GM18870 (cell line): ENCODE data around the gene KY.

Experiments
- ATAC-seq: cut with Tn5 transposase; IDR thresholded peaks from one replicate; pipeline ENCODE4 v1.9.1; 2021; ENCODE audit warnings: moderate library complexity; ENCODE audit not compliant: unreplicated experiment

Gene KY

DNA sequence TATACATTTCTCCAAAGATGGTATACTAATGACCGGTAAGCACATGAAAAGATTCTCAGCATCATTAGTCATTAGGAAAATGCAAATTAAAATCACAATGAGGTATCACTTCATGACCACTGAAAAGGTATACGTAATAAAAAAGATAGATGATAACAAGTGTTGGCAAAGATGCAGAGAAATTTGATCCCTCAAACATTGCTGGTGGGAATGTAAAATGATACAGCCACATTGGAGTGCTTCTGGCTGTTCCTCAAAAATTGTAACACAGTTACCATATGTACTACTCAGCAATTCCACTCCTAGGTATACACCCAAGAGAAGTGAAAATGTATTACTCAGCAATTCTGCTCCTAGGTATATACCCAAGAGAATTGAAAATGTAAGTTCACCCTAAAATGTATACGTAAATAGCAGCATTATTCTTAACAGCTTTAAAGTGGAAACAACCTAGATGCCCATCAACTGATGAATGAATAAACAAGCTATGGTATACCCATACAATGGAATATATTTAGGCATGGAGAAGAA, 25.0 kb upstream of the KY start:
- ATAC-seq = no peak

DNA sequence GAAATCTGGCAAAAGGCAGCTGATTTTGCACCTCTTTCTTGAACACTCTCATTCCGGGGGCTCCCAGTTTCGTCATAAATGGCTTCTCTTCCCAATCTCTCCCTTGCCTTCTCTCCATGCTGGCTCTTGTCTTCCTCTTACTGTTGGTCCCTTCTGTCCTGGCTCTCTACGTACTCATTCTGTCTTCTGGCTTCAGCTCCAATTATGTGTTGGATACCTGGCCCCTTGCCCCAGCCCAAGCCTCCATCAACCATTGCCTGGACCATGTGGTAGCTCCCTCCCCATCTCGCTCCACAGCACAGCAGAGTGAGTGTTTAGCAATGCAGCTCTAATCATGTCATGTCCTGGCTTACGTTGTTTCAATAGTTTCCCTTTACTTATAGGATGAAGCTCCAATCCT, 21.7 kb upstream of the KY start:
- ATAC-seq = no peak

DNA sequence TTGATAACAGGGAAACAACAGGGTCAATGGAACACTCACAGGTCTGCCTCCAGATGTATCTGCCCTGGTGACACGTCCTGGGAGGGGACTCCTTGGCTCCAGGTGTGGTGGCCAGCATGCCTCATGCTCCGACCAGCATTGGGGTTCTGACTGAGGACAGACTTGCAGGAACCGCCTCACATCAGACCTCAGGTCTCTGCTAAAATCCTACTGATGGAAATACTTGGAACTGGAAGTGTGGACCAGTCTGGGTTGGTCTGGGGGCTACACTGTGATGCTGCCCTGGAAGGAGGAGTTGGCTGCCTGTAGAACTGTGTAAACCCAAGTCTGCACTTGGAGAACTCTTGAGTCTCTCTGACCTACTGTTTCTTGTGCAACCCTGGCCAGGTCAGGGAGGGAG, 17.1 kb upstream of the KY start:
- ATAC-seq = no peak

DNA sequence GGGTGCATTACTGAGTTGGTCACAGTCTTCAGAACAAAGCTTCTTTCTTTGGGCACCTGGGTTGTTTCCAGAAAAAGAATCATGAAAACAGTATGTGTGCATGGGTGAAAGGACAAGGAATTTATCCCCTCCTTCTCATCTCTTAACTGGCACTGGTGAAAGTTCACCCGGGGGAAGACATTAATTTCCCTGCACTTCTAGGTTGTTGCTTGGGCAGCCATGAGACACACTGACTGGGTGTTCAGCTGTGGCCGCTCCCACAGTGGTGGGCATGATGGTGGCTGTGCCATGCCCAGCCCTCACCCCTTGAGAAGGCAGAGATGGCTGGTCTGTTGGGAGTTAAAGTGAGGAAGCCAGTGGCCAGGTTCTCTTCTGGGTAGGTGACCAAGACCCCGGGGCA, 16.6 kb upstream of the KY start:
- no peak for ATAC-seq

DNA sequence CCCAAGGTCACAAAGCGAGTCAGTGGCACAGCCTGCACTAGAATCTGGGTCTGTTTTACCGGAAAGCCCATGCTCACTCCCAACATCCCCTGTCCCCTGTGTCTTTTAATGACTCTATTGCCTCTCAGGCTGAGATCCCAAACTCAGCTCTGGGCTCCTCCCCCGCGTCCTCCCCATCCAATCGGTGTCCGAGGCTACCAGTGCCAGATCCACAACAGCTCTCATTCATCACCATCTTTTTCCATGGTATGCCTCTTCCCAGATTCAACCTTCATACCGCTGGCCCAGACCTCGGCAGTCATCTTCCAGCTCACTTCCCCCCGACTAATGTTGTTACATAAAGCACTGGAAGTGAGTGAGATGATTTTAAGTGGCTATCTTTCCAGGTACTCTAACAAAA, 16.1 kb upstream of the KY start:
- ATAC-seq = no peak

DNA sequence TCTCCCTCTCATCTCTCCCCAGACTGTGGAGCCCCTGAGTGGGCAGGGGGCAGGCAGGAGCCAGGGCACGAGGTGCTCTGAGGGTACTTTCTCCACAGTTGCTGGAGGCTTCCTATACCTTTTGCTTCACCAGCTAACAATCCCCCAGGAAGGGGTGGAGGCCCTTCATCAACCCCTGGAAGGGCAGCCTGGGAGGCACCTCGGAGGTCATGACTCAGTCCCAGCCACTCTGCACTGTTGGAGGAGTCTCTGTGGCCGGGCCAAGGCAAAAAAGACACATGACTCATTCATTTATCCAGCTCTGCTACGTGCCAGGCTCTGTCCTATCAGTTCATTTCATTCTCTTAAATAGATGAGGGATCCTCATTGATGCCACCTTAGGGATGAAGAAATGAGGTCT, 15.6 kb upstream of the KY start:
- no peak for ATAC-seq

DNA sequence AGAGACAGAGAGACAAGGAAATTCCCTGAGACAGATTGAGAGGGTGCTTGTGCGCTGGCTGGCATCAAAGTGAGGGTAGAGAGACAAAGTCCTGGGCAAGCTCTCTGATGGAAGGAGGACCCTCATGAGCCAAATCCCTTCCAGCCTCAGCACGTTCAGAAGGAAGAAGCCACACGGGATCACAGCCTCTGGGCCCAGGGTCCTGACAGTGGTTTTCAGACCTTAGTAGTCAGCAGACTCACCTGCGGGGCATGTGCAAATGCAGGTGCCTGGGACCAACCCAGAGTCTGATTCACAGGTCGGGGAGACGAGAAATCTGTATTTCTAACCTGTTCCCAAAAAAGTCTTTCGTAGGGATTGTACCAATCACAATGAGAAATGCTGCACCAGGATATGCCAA, 15.2 kb upstream of the KY start:
- ATAC-seq = no peak

DNA sequence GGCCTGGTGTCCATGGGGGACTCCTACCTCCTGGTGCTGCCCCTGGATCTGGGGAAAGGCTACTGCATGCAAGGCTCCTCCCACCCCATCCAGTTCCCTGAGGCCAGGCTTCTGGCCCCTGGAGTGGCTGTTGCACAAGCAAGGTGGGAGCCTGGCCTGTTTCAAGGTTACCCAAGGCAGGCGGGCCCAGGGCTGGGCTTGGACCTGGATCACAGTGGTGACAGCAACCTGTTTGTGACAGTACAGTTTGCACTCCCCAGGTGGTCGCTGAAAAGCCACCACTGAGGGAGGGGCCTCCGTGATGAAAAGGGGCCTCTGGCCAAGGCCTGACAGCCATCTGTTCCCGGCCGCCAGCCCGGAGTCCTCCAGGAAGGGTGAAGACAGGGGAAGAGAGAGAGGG, 14.4 kb upstream of the KY start:
- no peak for ATAC-seq

DNA sequence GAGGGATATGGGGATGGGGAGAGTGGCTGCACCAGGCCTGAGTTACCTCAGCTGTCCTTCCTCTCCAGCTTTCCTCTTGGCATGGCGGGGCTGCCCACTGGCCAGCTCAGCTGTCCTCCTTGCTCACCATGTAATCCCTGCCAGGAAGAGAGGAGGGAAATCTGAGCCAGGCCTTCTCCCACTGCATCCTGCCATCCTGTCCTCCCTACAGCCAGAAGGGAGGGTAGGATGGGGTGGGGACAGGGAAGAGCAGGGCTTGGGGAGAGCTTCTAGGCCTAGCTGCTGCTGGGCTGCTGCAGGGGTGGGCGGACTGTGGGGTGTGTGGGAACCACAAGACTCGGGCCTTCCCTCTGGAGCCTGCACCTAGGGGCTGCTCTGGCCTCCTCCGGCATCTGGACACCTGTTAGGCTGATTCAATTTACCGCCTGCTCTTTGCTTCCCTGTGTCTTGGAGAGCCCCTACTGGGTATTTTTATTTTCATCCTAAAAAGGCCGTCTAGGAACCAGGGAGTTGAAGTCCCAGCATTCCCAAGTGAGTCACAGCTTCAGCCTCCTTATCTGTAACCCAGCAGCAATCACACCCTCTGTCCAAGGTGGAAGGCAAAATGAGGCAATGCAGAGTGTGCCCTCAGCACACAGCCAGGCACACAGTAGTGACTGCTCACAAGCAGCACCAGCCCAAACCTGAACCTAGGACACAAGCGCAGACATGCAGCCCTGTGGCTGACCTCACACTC, 13.1 kb upstream of the KY start:
- no peak for ATAC-seq

DNA sequence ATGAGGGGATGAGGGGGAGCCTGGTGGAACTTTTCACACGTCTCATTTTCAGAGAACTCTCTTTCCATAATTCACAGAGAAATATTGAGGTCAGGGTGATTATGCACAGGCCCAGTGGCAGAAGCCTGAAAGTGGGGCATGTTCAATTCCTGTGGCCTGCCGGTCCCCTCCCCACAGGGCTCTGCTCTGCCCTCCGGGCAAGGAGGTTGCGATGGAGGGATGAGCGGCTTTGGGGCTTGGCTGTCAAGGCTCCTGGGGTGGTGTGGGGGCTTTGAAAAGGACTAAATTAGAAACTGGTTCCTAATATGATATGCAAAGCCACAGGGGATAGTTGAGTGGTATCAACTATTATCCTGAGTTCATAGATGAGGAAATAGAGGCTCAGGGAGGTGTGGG, 9.2 kb upstream of the KY start:
- no peak for ATAC-seq

DNA sequence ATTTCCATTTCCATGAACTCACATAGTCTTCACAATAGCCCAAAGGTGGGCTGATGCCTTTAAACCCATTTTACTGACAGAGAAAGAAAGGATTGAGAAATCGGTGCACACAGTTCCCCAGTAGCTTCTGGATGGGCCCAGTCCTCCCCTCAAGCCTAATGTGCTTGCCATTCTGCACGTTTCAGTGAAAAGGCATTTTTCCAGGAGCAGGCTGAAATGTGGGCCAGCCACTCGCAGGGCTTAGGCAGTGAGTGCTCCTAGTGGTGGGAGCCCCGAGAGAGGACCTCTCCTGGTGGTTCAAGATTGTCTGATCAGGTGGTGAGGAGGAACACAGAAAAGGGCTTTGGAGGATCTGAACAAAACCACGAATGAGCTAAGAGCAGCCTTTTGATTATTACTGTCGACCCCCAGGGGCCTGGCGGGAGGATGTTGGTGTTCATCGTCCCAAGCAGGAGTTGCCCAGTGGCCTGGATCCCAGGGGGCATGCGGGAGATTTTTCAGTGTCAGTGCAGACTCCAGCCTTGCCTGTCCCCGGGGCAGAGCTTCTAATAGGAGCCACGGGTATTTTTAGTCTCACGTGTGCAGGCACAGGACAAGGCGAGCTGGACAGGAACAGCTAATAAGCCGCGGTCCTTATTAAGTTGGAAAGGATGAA, 8.7 kb upstream of the KY start:
- no peak for ATAC-seq

DNA sequence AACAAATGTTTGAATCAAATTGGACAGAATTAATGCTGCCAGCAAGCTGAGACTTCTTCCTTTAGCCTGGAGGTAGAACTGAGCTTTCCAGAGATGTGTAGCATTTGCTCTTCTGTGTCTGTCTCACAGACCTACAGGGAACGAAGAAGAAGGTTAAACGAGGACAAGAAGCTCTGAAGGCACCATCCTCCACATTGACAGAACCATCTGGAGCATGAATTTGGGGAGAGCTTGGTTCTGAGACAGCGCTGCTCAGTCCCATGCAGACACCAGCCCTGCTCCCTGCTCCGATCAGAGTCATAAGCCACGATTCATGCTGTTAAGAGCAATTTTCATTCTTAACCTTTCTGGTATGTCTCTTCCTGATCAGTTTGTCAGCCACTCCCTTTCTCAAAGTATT, 7.7 kb upstream of the KY start:
- ATAC-seq = no peak

DNA sequence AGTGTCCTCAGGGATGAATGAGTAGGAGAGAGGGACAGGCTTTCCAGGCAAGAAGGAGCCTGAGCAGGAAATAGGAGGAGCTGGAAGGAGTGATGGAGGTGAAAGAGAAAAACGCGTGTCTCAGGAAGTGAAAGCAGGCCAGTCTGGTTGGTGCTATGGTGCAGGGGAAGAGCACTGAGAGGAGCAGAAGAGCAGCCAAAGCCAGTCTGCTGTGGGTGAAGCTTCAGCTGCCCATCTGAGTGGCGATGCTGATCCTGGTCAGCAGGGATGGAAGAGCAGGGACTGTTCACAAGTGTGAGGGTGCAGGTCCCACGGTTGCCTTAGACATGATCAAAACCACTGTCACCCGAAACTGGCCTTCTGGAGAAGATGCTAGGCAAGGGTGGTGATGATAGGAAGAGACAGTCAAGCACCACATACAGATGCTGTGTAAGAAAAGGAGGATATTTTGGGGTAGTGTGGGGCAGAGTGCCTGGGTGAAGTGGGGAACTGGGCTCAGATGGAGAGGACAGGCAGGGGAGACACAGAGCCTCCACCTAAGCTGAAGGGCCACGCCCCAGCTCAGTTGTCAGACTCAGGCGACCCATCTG, 5.5 kb upstream of the KY start:
- no peak for ATAC-seq

DNA sequence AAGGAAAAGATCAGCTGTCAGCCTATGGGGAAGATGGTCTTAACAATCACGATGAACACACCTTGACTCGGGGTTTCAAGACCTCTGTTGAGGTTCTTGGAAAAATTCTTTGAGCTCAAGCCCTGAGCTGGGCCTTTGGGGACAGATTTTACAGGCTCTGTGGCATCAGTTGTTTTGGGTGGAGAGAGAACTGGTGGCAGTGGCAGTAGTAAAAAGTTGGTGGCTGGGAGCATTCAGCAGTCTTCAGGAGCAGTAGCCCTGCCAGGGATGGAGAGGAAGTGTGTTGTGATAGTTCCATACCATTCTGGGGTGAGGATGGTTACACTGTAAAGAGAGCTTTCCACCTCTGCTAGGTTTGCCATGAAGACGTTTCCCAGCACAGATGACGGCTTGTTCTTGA, 4.9 kb upstream of the KY start:
- no peak for ATAC-seq

DNA sequence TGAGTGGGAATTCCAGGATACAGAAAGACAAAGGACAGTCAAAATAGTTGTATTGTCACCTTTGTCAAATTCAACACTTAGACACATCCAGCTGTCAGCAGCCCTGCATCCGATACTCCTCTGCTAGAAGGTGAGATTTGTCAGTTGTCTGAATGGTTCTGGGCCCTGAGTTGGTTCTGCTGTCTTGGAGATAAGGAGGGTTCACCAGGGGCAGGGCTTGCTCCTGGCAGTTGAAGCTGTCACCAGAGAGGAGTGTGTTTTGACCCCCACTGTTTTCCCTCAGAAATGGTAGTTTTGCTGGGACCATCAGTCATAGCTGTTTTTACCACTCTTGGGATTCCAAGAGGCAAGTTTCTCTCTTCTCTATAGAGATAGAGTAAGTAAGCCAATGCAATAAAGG, 3.2 kb upstream of the KY start:
- ATAC-seq = no peak

DNA sequence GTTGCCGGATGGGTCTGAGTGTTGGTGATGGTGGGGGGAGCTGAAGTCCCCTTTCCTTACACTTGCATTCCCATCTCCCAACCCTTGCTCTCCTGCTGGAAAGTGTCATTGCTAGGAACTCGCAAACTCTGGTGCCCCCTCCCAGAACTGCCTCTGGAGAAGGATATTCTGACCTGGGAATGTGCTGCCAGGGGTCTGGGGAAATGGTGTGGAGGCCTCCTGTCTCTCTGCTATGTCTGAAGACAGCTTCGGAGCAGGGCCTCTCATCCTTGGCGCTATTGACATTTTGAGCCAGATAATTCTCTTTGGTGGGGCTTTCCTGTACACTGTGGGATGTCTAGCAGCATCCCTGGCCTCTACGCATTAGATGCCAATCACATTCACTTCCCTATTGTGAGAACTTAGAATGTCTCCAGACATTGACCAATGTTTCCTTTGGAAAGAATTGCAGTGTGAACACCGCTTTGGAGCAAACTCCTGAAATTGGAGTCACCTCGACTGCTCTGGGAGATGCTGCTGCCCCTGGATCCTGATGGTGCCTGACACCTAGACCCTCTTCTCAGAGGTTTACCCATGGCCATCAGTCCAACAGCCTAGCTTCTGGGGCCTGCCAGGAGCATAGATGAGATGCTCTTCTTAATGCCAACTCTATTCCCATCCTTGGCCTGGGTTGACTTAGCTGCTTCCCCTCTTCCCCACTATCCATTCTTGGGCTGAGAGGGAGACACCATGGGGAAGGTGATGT, 2.2 kb upstream of the KY start:
- ATAC-seq = no peak

DNA sequence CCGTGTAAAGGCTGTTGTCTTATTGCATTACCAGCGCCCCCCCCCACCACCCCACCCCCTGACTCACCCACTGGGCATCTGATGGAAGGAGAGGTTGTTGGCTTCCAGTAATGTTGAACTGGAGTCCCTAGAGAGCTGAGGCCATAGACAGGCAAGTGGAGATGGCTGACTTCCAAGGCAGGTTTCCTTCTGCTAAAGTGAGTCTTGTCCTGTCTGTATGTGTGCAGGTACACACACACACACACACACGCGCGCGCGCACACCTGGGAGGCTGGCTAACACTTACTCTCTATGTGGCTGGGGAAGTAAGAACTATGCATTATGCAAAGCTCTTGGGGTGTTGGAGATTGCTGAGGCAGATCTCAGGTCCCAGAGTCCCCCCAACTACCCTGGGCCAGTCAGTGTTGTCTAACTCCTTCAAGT, 1.6 kb upstream of the KY start:
- ATAC-seq = no peak

DNA sequence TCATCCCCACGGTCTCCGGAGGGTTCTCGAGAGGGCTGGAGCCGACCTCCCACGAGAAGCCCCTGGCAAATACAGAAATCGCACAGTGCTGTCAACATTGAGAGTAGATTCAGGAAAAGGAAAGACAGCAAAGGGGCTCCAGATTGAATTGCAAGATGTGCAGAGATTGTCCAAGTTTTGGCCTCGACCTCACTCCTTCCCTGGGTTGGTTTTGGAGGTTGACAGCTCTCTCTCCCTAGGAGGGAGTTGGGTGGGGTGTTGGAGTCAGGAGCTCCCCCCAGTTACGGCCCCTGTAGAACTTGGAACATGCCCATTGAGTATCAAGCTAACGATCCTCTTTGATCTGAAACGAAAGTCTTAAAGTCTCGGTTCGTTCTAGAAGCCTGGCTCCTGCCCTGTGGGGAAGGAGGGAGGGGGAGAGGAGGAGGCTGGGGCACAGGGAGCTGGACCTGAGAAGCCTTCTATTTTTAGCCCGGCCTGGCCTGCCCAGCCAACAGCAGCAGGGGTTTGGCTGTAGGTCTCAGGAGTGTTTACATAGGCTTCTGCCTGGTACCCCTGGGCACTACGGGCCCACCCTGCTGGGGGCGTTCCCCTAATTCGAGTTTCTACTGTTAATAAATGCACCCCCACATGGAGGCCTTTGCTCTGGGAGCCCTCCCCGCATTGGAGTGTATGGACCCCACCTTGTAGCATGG, 672 bp upstream of the KY start:
- no peak for ATAC-seq

DNA sequence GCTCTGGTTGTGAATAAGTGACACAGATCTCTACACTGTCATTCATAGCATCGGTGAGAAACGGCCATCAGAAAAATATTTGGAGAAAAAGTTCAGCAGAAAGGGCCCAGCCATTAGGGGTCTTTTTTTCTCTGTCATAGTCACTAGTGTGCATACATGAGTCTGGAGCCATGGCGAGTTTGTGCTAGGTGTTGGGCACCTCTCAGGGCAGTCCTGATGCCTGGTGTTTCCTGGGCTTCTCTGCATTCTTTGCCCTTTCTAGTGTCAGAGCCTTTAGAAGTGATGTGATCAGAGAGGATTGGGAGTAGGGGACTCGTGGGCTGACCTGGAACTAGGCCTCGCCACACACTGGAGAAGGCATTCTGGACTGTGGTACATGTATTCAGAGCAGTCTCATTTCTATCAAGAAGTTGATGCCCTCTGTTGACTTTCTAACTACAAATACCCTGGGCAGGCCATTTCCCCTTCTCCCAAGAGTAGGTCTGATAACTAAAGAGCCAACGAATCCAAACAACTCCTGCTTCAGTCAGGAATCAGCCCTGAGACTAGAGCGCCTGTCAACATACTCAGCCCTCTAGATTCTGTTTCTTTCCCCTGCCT, 1.6 kb downstream of the KY start:
- no peak for ATAC-seq

DNA sequence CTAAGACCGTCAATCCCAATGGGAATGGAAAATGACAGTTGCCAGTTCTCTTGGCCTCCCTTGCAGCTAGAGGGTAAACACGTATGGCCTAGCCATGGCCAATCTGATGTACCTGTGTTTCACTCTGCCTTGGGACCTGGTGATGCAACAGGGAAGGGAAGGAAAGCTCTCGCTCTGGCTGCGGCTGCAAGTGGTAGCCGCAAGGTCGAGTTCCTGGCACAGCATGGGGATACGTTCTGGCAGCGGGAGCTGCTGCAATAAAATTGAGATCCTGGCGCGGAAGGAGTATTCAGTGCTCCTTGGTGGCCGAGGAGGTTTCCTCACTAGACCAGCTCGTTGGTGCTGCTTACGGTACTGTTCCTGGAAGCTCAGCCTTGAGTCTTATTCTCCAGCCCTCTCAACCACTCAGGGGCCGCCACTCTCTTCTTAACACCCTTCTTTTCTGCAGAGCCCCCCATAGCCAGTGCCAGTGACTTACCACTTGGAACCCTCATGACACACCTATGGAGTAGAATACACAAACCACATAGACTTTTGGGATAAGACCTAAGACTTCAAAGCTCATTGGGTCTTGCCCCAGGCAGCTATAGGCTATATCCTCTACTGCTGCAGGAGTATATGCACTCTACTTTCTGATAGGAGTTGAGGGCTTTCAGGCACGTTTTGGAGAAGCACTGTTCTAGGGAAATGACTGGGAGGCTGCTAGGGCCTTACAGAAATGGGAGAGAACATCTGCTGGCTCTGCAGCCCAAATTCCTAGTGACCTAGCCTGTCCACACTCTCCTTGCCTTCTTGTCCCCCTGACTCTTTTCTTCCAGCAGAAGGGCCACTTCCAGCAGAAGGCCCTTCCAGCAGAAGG, 2.7 kb downstream of the KY start:
- ATAC-seq = no peak
